Activated naive CD8-positive, alpha-beta T cell treated with anti-CD3 and anti-CD28 coated beads, Interleukin-2, amount 50 U/mL, for 16 hours (primary cell): ENCODE measurements around the gene WFDC10B.
"Not testable (repeated sequence)": the region's sequence is repeated elsewhere in the genome, so short reads cannot be mapped to it uniquely, and the experiment has no call there.

Experiments
- DNase-seq: peaks from one replicate; pipeline ENCODE4 v3.0.0-alpha.2; 2020; ENCODE audit warnings: low read depth, low spot score

WFDC10B gene

DNA sequence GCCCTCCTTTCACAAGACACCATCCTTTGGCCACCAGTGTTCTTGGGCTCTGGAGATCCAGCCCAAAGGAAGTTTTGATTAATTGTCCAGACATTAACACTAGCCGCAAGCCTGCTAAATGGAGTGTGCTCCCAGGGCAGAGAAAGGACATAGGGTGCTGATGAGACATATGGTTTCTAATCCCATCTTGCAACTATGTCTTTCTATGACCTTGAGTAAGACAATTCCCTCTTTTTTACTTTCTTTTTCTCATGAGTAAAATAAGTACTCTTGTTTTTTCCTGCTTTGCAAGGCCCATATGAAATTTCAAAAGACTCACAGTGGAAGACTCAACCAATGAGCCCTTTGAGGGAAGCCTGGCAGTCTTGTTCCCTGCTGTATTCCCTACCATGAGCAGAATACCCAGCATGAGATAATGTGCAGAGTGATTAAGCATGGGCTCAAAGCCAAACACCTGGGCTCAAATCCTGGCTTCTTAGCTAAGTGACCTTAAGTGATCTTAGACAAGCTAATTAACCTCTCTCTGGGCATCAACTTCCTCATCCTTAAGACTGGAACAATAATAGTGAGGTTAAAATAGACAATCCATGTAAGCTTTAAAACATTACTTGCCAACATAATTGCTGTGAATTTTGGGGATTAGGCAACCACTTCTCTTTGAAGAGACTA, at the start of gene WFDC10B:
Gene WFDC10B (minus strand): TSS at position 51 of the 669 bp plus-strand sequence. CDS start 19,027 bp downstream, outside the sequence.
- DNase-seq = no peak

DNA sequence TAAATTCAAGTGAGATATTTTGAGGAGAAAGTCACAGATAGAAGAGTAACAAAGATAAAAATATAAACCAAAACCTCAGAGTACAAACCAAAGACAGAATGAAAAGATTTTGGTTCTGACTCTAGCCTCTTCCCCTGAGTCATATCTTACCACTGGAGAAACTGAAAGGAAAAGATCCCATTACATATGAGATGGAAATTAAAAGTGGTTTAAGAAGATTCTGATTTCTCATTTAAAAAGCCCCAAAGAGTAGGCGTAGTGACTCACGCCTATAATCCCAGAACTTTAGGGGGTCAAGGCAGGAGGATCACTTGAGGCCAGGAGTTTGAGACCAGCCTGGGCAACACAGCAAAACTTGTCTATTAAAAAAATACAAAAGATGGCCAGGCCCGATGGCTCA, 47.9 kb upstream of the WFDC10B start:
- no peak for DNase-seq

DNA sequence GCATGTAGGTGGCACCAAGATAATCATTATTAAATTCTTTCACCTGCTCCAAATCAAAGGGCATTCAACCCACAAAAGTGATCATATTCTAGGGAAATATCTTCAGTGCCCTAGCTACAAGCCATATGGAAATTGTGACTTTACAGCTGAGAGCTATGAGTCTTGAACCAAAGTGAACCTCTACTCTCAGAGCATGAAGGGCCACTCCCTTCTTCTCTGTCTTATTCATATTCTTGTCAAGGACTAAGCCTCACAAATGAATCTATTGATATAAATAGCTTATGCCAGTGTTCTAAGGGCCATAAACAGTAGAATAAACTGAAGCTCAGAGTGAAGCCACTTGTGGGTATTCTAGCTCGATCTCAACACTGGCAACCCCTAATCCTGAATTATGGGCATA, 46.9 kb upstream of the WFDC10B start:
- DNase-seq = no peak

DNA sequence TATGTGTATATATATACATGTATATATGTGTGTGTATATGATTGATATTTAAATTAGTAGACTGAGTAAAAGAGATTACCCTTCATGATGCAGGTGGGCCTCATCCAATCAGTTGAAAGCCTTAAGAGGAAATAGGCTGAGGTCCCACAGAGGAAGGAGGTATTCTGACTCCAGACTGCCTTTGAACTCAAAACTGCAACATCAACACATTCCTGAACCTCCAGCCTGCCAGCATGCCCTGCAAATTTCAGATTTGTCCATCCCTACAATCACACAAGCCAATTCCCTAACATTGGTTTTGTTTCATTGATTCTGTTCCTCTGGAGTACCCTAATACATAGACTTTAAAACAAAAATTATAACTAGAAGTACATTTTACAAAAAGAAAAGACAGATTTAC, 40.2 kb upstream of the WFDC10B start:
- DNase-seq = no peak

DNA sequence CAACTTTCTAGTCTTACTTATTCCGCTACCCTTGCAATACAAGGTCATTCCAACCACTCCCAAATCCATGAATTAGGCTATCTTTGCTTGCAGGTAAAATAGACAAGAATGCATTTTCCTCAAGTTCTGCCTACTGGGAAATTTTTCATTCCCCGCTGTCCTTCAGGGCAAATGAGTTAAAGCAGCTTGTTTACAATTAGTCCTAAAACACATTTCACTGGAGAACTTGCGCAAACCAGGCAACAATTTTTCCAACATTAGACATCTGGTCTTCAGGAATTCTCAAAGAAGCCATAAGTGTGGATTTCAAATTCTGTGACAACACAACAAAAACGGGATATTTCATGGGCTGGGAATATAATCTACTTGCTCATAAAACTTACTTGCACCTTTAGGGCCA, 37.8 kb upstream of the WFDC10B start:
- DNase-seq = no peak

DNA sequence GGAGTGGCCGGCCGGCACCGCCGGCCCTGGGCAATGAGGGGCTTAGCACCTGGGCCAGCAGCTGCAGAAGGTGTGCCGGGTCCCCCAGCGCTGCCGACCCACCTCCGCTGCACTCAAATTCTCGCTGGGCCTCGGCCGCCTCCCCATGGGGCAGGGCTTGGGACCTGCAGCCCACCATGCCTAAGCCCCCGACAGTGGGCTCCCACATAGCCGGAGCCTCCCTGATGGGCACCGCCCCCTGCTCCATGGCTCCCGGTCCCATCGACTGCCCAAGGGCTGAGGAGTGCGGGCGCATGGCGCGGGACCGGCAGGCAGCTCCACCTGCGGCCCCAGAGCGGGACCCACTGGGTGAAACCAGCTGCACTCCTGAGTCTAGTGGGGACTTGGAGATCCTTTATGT, 31.2 kb upstream of the WFDC10B start:
- no peak for DNase-seq

- DNase-seq = no peak
Observed at GRCh38 chr20:45735552-45735951, 30.7 kb upstream of the WFDC10B start.

DNA sequence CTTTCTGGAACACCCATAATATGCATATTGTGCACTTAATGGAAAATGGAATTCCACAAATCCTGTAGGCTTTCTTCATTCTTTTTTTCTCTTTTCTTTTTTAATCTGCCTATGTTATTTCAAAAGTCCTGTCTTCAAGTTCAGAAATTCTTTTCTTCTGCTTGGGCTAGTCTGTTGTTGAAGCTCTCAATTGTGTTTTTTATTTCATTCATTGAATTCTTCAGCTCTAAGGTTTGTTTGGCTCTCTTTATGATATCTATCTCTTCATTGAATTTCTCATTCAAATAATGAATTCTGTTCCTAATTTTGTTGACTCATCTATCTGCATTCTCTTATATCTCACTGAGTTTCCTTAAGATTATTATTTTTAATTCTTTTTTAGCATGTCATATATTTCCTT, 27.4 kb upstream of the WFDC10B start:
- DNase-seq = no peak

DNA sequence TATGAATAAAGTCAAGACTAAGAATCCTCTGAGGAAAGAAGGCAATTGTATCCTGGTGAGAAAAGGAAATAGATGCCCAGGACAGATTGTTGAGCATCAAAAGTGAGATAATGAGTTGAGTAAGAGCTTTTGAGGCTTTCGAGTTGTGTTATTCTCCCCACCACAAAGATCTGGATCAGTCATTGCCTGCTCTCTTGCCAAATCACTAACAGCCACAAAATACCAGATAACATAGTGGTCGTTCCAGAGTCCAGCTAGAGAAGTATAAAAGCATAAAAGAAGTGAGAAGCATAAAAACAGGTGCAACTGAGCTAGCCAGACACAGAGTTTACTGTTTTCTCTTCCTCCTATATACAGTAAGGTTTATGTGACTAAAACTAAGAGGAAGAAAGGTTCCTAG, 22.2 kb upstream of the WFDC10B start:
- no peak for DNase-seq

GRCh38 chr20:45725134-45725533, 20.3 kb upstream of the WFDC10B start:
- DNase-seq = no peak

GRCh38 chr20:45722047-45722446, 17.2 kb upstream of the WFDC10B start, which contains the start of gene SPINT4:
Gene SPINT4 (plus strand): TSS chr20:45722347. CDS start chr20:45722368, 21 bp downstream.
- DNase-seq = no peak

DNA sequence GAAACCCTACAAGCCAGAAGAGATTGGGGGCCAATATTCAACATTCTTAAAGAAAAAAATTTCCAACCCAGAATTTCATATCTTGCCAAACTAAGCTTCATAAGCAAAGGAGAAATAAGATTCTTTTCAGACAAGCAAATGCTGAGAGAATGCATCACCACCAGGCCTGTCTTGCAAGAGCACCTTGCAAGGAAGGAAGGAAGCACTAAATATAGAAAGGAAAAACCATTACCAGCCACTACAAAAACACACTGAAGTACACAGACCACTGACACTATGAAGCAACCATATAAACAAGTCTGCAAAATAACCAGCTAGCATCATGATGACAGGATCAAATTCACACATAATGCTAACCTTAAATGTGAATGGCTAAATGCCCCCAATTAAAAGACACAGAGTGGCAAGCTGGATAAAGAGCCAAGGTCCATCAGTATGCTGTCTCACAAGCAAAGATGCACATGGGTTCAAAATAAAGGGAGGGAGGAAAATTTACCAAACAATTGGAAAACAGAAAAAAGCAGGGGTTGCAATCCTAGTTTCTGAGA, 11.4 kb upstream of the WFDC10B start:
- DNase-seq = not testable (repeated sequence)

DNA sequence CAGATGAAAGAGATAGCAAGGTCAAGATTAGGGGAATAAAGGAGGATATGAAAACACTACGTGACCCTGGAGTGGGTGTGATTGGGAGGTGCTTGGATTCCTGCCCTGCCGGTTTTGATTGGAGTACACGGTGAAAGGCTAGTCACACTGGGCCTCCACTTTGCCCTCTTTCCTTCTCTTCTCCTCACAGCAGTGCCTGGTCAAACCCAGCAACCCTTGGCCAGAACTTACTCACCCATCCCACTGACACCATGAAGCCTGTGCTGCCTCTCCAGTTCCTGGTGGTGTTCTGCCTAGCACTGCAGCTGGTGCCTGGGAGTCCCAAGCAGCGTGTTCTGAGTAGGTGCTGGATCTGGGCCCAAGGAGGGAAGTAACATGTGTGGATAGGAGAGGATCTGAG, 2.9 kb downstream of the WFDC10B start, which contains the start of gene WFDC13:
Gene WFDC13 (plus strand): TSS at position 166 of the 400 bp plus-strand sequence. CDS start 86 bp downstream, at position 252.
- no peak for DNase-seq

GRCh38 chr20:45701104-45701503, 3.7 kb downstream of the WFDC10B start:
- no peak for DNase-seq

GRCh38 chr20:45695496-45695895, 9.3 kb downstream of the WFDC10B start:
- DNase-seq = no peak

- not testable (repeated sequence) for DNase-seq
Observed at GRCh38 chr20:45693346-45693745, 11.5 kb downstream of the WFDC10B start.

- DNase-seq = no peak
Observed at GRCh38 chr20:45685896-45686295, 18.9 kb downstream of the WFDC10B start.

GRCh38 chr20:45679650-45680049, 25.2 kb downstream of the WFDC10B start:
- DNase-seq = no peak

DNA sequence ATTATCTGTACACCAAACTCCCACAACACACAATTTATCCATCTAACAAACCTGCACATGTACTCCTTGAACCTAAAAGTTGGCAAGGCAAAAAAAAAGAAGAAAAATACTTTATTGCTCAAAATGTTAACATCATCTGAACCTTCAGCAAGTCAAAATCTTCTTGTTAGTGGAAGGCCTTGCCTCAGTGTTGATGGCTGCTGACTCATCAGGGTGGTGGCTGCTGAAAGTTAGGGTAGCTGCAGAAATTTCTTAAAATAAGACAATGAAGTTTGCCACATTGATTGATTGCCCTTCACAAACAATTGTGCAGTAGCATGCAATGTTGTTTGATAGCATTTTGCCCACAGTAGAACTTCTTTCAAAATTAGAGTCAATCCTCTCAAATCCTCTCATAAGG, 32.1 kb downstream of the WFDC10B start:
- DNase-seq = no peak

- DNase-seq = no peak
Observed at GRCh38 chr20:45670139-45670538, 34.7 kb downstream of the WFDC10B start, which contains the start of gene WFDC11. Gene WFDC11 (minus strand): TSS chr20:45670239. CDS start chr20:45650600, 19,639 bp downstream.

- DNase-seq = not testable (repeated sequence)
Observed at GRCh38 chr20:45657038-45657437, 47.8 kb downstream of the WFDC10B start.

DNA sequence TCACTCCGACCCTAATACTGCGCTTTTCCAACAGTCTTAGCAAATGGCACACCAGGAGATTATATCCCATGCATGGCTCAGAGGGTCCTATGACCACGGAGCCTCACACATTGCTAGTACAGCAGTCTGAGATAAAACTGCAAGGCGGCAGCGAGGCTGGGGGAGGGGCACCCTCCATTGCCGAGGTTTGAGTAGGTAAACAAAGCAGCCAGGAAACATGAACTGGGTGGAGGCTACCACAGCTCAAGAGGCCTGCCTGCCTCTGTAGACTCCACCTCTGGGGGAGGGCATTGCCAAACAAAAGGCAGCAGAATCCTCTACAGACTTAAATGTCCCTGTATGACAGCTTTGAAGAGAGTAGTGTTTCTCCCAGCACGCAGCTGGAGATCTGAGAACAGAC, 53.1 kb downstream of the WFDC10B start:
- not testable (repeated sequence) for DNase-seq

DNA sequence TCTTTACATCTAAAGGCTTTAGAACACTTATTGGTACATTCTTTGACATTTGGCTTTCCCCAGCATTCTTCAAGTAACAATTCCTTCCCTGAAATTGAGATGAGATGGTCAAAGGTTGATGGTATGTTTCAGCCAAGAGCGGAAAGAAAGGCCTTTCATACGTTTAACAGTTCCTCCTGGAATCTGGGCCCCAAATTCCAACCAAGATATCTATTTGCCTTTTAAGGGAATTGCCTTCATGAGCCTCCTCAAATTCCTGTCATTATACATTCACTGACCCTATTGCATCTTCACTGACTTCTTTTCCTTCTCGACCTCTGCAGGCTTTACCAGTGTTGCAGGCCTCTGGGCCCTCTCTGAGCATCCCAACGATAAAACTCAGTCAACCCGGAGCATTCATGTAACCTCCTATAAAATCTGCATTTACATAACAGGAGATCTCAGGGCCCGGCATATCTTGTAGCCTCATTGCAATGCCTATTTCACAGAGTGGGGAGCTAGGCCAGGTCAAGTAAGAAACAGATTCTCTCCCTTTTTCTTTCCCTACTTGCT, 55.4 kb downstream of the WFDC10B start:
- no peak for DNase-seq
